ENCODE results near the gene BCAS3. TPM values are rescaled to one million over a fixed set of nuclear protein-coding genes. Genes with fewer than 3 reads are reported as not detected.

BCAS3 gene
- total RNA-seq, 1 donor from 2014 or later = 29.6 TPM

DNA sequence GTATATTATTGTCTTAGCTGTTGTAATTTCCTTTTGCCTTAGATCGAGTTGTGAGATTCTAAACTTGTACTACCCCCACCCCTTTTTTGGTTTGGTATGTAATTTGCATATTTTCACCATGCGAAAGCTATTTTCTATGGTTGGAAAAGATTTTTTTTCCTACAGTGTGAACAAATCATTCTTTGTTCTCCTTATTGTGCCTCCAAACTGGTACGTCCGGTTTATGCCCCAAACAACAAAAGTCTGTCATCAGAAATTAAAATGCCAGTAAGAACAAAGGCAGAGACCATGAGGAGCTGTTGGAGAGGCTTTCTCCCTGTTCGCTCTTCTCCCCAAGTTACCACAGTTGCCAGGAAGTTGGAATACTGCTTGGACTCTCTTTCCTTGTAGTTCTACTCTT is 66.1 kb downstream of the BCAS3 start:
- DNase-seq = no peak
- TF ChIP-seq CTCF (IDR thresholded peaks at IDR 0.05) = no peak
- intact Hi-C loops (cut with DNase I) = no loop called here
- Histone ChIP-seq H3K27me3 (ENCODE audit: low read depth) (no peaks in the 10 kb centered on the region), H3K4me3 (peak overlapping the region; percentile 12), H3K36me3 (no peaks in the 10 kb centered on the region), H3K4me1 (peaks cover 18% of the 10 kb centered on the region), H3K27ac (peak overlapping the region; percentile 19), H3K9me3 (no peaks in the 10 kb centered on the region)
- no peak for ATAC-seq

DNA sequence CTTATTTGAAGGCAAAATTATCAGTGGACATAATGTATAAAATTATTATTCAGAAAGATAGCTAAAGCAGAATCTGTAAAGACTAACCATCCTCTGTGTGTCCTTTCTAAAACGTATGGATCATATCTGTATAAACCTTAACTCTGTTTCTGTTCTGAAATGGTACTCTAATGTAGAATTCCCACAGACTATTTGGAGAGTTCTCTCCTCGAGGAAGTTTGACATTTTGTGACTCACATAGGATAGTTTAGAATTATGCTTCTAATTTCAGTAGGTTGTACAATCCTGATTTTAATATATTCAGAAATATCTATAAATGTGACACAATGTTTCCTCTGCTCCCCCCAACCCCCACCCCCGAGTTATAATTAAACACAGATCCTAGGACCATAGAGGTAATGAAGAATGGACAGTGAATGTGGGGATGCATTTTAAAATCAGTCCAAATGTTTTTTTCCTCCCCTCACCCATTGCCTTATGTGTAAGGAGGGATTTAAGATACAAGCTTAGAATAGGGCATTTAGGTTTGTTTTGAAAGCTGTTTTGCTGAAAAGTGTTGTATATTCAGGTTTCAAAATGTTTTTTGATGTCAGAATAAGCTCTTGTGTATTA is 66.8 kb downstream of the BCAS3 start:
- no peak for TF ChIP-seq CTCF (IDR thresholded peaks at IDR 0.05)
- Histone ChIP-seq H3K27me3 (ENCODE audit: low read depth) (no peaks in the 10 kb centered on the region), H3K4me1 (peaks cover 18% of the 10 kb centered on the region), H3K9me3 (no peaks in the 10 kb centered on the region), H3K36me3 (no peaks in the 10 kb centered on the region), H3K4me3 (no peak overlapping the region), H3K27ac (peak overlapping the region; percentile 19)
- DNase-seq = no peak
- intact Hi-C loops (cut with DNase I) = no loop called here
- ATAC-seq = no peak

DNA sequence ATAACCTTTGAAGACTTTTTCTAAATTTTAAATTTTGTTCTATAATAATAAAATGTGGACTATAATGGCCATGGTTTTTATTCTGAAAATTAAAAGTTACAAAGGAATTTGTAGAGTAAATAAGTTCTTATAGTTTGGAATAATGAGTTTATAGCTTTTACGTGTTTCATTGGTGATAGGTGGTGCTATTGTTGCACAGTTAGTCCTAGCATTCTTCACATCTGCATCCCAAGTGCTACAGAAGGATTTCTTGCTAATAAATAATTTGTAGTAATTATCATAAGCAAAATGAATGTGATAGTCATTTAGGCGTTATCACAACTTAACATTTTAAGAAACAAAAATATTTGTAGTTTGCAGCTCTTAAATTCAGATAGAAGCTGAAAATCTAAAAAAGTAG is 67.9 kb downstream of the BCAS3 start:
- intact Hi-C loops (cut with DNase I) = no loop called here
- TF ChIP-seq CTCF (IDR thresholded peaks at IDR 0.05) = no peak
- Histone ChIP-seq H3K4me3 (no peak overlapping the region), H3K36me3 (no peaks in the 10 kb centered on the region), H3K27ac (no peak overlapping the region), H3K27me3 (ENCODE audit: low read depth) (no peaks in the 10 kb centered on the region), H3K4me1 (peaks cover 18% of the 10 kb centered on the region), H3K9me3 (peaks cover 4% of the 10 kb centered on the region)
- ATAC-seq = no peak
- DNase-seq = no peak

GRCh38 chr17:60747069-60747808 is 69.6 kb downstream of the BCAS3 start:
- H3K4me1 ChIP-seq = peaks cover 18% of the 10 kb centered on the region
- ATAC-seq (no peak), DNase-seq (no peak)
- H3K27ac ChIP-seq = no peak overlapping the region
- intact Hi-C loops (cut with DNase I) = no loop called here
- H3K36me3 ChIP-seq = no peaks in the 10 kb centered on the region
- H3K27me3 ChIP-seq (ENCODE audit: low read depth) = no peaks in the 10 kb centered on the region
- TF ChIP-seq CTCF (IDR thresholded peaks at IDR 0.05) = no peak
- peaks cover 5% of the 10 kb centered on the region for H3K9me3 ChIP-seq
- H3K4me3 ChIP-seq = no peak overlapping the region

DNA sequence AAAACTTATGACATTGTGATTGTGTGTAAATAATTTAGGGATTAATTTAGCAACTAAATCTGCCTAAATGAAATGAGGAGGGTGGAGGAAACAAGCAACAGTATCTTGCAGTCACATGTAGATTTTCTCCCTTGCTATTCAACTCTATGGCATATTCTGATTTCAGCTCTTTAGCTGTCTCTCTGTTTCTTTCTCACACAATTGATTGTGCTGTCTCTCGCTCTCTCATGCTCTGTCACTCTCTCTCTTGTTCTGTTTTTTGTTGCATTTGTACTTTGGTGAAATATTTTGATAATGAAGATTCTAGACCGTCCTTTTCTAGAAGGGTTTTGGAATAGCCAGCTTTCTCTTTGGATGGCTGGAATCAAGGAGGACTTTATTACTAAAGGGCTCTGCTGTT is 70.6 kb downstream of the BCAS3 start:
- H3K9me3 ChIP-seq = peaks cover 5% of the 10 kb centered on the region
- DNase-seq (no peak), ATAC-seq (no peak)
- intact Hi-C loops (cut with DNase I) = no loop called here
- TF ChIP-seq CTCF (IDR thresholded peaks at IDR 0.05) = no peak
- H3K4me1 ChIP-seq = peaks cover 17% of the 10 kb centered on the region
- H3K27ac ChIP-seq = no peak overlapping the region
- H3K27me3 ChIP-seq (ENCODE audit: low read depth) = no peaks in the 10 kb centered on the region
- H3K4me3 ChIP-seq = no peak overlapping the region
- no peaks in the 10 kb centered on the region for H3K36me3 ChIP-seq
